K562 (cell line): ENCODE results near the gene ZNF138. TPM values are rescaled to one million over a fixed set of nuclear protein-coding genes. Genes with fewer than 3 reads are reported as not detected.
A peak's percentile ranks its signal among the peaks of the same experiment; 100 is the strongest.

Experiments
- E2F8 ChIP-seq: fragments of 450-650 bp; IDR thresholded peaks from 2 replicates; pipeline ENCODE4 v1.7.1; 2018; ENCODE audit warnings: mild to moderate bottlenecking, low read depth; ENCODE audit not compliant: partially characterized antibody
- GMEB1 ChIP-seq: fragments of 250-450 bp; sonication (Bioruptor Pico); IDR thresholded peaks from 2 replicates; pipeline ENCODE4 v1.4.0; 2020; ENCODE audit warnings: mild to moderate bottlenecking
- ILK ChIP-seq: fragments of 450-650 bp; IDR thresholded peaks from 2 replicates; pipeline ENCODE4 v1.6.1; 2016; ENCODE audit warnings: missing genetic modification characterization, low read depth, mild to moderate bottlenecking, missing compliant biosample characterization, moderate library complexity, borderline replicate concordance
- MEF2D ChIP-seq: conservative IDR thresholded peaks from 2 replicates; pipeline ENCODE4 v1.6.1; 2016; ENCODE audit warnings: low read depth, missing genetic modification characterization, missing compliant biosample characterization
- PCBP1 ChIP-seq: fragments of 200-400 bp; formaldehyde crosslinking; IDR thresholded peaks from 2 replicates; pipeline ENCODE4 v1.6.1; 2018; ENCODE audit warnings: mild to moderate bottlenecking, low read depth, low read length; ENCODE audit not compliant: poor library complexity, severe bottlenecking
- SMAD3 ChIP-seq: fragments of 450-650 bp; formaldehyde crosslinking; conservative IDR thresholded peaks from 2 replicates; pipeline ENCODE4 v1.4.0; 2020; ENCODE audit warnings: mild to moderate bottlenecking
- SRF ChIP-seq, 2 experiments: fragments of 250-450, 450-650 bp in 1 of 2; sonication (Bioruptor Pico) in 1 of 2; sonication (generic) in 1 of 2; formaldehyde crosslinking; IDR thresholded peaks; 2 replicates each; pipeline versions ENCODE4 v1.5.0 to v1.5.1; 2020 to 2022; ENCODE audit warnings: mild to moderate bottlenecking in 1 of 2, missing genetic modification reagents in 1 of 2
- YY1 ChIP-seq, 3 experiments: IDR thresholded peaks; 2 replicates each; pipeline ENCODE4 v1.6.1; 2011; ENCODE audit warnings: low read length in 2 of 3, mild to moderate bottlenecking in 2 of 3, moderate library complexity in 2 of 3, borderline replicate concordance in 1 of 3, control low read depth in 1 of 3, low read depth in 1 of 3; ENCODE audit not compliant: insufficient read depth in 3 of 3, insufficient replicate concordance in 2 of 3, control insufficient read depth in 1 of 3, insufficient read length in 1 of 3; ENCODE audit errors: extremely low read depth in 1 of 3
- ZNF318 ChIP-seq, 2 experiments: fragments of 450-650 bp; IDR thresholded peaks; 2 replicates each; pipeline ENCODE4 v1.6.1; 2016; ENCODE audit warnings: mild to moderate bottlenecking in 2 of 2, borderline replicate concordance in 1 of 2, low read depth in 1 of 2, moderate library complexity in 1 of 2
- ZNF589 ChIP-seq: fragments of 200-800 bp; sonication (Bioruptor generic); IDR thresholded peaks from 2 replicates; pipeline ENCODE4 v1.6.1; 2016; ENCODE audit warnings: low read depth, missing genetic modification characterization, missing compliant biosample characterization
- ZNF830 ChIP-seq: fragments of 250-450 bp; sonication (Bioruptor Pico); IDR thresholded peaks from 2 replicates; pipeline ENCODE4 v1.5.0; 2021; ENCODE audit warnings: mild to moderate bottlenecking
- polyA plus RNA-seq, 8 experiments: library from polyadenylated mRNA; depleted of rRNA in 4 of 8; stranded (reverse) in 5 of 8; unstranded in 3 of 8; fragments of >200 nt; fragmentation: Nextera tagmentation in 2 of 8; fragmentation: Illumina TruSeq in 1 of 8; extraction: Ambion mirVana in 2 of 8; extraction: Trizol in 1 of 8; gene quantifications; 2 replicates each; pipeline versions ENCODE4 v1.2.1 to v1.2.3, GENCODE V29; 2011 to 2014; ENCODE audit warnings: inconsistent platforms in 1 of 8, missing spikeins in 1 of 8
- total RNA-seq, 7 experiments: library from RNA; depleted of rRNA in 6 of 7; stranded (reverse); fragments of >200 nt in 6 of 7; fragmentation: Illumina TruSeq in 2 of 7; extraction: Trizol in 2 of 7; gene quantifications; 2 replicates each; pipeline versions ENCODE4 v1.2.1 to v1.2.3, GENCODE V29; 2011 to 2021; ENCODE audit warnings: low replicate concordance in 1 of 7
- TF ChIP-seq, protein P1 (sequence below): fragments of 250-450 bp; sonication (Bioruptor Pico); IDR thresholded peaks from 2 replicates; pipeline ENCODE4 v1.8.0; 2022; ENCODE audit warnings: moderate library complexity, mild to moderate bottlenecking, inconsistent platforms

Gene ZNF138
- total and polyA plus RNA-seq, 9 of the 15 experiments (the other 6 are each of a cell fraction or from before 2014, with no cell fraction given) = 14.6 to 34.9 (median 22.6) TPM

DNA sequence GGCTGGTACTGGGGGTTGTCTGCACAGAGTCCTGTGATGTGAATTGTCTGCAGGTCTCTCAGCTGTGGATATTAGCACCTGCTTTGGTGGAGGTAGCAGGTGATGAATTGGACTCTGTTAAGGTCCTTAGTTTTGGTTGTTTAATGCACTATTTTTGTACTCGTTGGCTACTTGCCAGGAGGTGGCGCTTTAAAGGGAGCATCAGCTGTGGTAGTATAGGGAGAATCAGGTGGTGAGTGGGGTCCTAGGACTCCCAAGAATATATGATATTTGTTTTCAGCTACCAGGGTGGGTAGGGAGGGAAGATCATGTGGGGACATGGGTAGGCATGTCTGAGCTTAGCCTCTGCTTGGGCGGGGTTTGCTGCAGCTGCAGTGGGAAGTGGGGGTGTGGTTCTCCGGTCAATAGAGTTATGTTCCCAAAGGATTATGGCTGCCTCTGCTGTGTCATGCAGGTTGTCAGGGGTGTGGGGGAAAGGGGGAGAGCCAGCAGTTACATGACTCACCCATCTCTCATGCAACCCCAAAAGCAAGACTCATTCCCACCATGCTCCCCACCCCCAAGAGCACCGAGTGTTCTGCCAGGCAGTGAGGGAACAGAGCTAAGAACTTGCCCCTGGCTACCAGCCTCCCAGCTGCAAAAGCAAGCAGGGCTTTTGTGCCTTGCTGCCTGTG is 55.2 kb downstream of the ZNF138 start (continued):
- TF ChIP-seq ZNF318 (IDR thresholded peaks at IDR 0.05; ENCODE audit: borderline replicate concordance in 1 of 2, low read depth in 1 of 2) (no peak), YY1 (IDR thresholded peaks at IDR 0.05; ENCODE audit: borderline replicate concordance in 1 of 3, control insufficient read depth in 1 of 3, extremely low read depth in 1 of 3, insufficient read depth in 3 of 3, insufficient read length in 1 of 3, insufficient replicate concordance in 2 of 3, low read depth in 1 of 3, low read length in 2 of 3) (peak in 2 of 3 experiments; percentile 10 to 76), E2F8 (no peak), SRF (CRISPR knock-in tag; IDR thresholded peaks at IDR 0.05) (no peak), SMAD3 (no peak), ILK (tag) (no peak), ZNF589 (CRISPR knock-in tag) (no peak), GMEB1 (CRISPR knock-in tag) (no peak), PCBP1 (no peak), ZNF830 (CRISPR knock-in tag) (no peak), MEF2D (0 out of 2 replicates have a peak, but pooled peaks have one; percentile 17)
- TF ChIP-seq, protein P1, sequence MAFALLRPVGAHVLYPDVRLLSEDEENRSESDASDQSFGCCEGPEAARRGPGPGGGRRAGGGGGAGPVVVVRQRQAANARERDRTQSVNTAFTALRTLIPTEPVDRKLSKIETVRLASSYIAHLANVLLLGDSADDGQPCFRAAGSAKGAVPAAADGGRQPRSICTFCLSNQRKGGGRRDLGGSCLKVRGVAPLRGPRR (CRISPR knock-in tag) = no peak
